Measurements from ENCODE around the gene NXPH1. TPM values are rescaled to one million over a fixed set of nuclear protein-coding genes. Genes with fewer than 3 reads are reported as not detected.
A peak's percentile ranks its signal among the peaks of the same experiment; 100 is the strongest.

NXPH1 gene
- polyA plus RNA-seq, 1 donor from 2014 or later, result 15.9 TPM

DNA sequence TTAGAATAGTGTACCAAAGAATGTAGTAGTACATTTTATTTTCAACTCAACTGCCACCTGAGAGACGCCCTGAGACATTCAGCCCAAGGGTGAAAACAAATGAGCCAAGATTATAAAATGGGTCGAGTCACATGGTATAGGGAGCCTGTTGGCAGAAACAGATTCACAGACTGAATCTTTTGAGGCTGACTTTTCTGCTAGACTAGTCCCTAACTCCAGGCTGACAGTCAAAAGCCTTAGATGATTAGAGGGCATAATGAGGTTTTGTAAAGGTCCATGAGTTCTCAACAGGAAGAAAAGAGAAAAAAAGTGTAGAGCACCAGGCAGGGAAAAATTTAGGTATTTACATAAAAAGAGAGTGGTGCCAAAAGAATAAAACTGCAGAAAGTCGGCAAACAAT, 128.0 kb downstream of the NXPH1 start:
- no peak overlapping the region for H2AFZ ChIP-seq (ENCODE audit: low read depth, low read length)
- TF ChIP-seq TAF1 (IDR thresholded peaks at IDR 0.05; ENCODE audit: low read depth), result no peak
- TF ChIP-seq, protein P1, sequence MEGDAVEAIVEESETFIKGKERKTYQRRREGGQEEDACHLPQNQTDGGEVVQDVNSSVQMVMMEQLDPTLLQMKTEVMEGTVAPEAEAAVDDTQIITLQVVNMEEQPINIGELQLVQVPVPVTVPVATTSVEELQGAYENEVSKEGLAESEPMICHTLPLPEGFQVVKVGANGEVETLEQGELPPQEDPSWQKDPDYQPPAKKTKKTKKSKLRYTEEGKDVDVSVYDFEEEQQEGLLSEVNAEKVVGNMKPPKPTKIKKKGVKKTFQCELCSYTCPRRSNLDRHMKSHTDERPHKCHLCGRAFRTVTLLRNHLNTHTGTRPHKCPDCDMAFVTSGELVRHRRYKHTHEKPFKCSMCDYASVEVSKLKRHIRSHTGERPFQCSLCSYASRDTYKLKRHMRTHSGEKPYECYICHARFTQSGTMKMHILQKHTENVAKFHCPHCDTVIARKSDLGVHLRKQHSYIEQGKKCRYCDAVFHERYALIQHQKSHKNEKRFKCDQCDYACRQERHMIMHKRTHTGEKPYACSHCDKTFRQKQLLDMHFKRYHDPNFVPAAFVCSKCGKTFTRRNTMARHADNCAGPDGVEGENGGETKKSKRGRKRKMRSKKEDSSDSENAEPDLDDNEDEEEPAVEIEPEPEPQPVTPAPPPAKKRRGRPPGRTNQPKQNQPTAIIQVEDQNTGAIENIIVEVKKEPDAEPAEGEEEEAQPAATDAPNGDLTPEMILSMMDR (IDR thresholded peaks at IDR 0.05; ENCODE audit: poor library complexity, severe bottlenecking), result no peak
- TF ChIP-seq SMC3 (conservative IDR thresholded peaks at IDR 0.05; ENCODE audit: poor library complexity), result no peak
- TF ChIP-seq EZH2 (IDR thresholded peaks at IDR 0.05; ENCODE audit: borderline replicate concordance, insufficient read depth, low read length, poor library complexity, severe bottlenecking), result no peak
- TF ChIP-seq, protein P2, sequence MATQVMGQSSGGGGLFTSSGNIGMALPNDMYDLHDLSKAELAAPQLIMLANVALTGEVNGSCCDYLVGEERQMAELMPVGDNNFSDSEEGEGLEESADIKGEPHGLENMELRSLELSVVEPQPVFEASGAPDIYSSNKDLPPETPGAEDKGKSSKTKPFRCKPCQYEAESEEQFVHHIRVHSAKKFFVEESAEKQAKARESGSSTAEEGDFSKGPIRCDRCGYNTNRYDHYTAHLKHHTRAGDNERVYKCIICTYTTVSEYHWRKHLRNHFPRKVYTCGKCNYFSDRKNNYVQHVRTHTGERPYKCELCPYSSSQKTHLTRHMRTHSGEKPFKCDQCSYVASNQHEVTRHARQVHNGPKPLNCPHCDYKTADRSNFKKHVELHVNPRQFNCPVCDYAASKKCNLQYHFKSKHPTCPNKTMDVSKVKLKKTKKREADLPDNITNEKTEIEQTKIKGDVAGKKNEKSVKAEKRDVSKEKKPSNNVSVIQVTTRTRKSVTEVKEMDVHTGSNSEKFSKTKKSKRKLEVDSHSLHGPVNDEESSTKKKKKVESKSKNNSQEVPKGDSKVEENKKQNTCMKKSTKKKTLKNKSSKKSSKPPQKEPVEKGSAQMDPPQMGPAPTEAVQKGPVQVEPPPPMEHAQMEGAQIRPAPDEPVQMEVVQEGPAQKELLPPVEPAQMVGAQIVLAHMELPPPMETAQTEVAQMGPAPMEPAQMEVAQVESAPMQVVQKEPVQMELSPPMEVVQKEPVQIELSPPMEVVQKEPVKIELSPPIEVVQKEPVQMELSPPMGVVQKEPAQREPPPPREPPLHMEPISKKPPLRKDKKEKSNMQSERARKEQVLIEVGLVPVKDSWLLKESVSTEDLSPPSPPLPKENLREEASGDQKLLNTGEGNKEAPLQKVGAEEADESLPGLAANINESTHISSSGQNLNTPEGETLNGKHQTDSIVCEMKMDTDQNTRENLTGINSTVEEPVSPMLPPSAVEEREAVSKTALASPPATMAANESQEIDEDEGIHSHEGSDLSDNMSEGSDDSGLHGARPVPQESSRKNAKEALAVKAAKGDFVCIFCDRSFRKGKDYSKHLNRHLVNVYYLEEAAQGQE (IDR thresholded peaks at IDR 0.05; ENCODE audit: borderline replicate concordance), result no peak
- TF ChIP-seq EP300 (conservative IDR thresholded peaks at IDR 0.05; ENCODE audit: poor library complexity, severe bottlenecking), result no peak
- no peak for TF ChIP-seq MXI1 (conservative IDR thresholded peaks at IDR 0.05; ENCODE audit: poor library complexity, severe bottlenecking)
- TF ChIP-seq RAD21 (conservative IDR thresholded peaks at IDR 0.05), result no peak
- TF ChIP-seq POLR2AphosphoS5 (IDR thresholded peaks at IDR 0.05), result no peak
- H3K27me3 ChIP-seq (ENCODE audit: insufficient read depth, low read depth, low read length), result no peaks in the 10 kb centered on the region
- H3K9me2 ChIP-seq (ENCODE audit: insufficient read depth, low read length), result no peaks in the 10 kb centered on the region
- H3K79me2 ChIP-seq (replicated peaks; ENCODE audit: insufficient read depth, low read length), result no peaks in the 10 kb centered on the region
- H3K27ac ChIP-seq (ENCODE audit: low read length), result no peak overlapping the region
- no peaks in the 10 kb centered on the region for H3K36me3 ChIP-seq (ENCODE audit: insufficient read depth, low read length)
- no peak overlapping the region for H3K9ac ChIP-seq (ENCODE audit: low read length)
- no peak overlapping the region for H3K4me3 ChIP-seq (ENCODE audit: low read length)
- H3F3A ChIP-seq (ENCODE audit: insufficient read depth, low read length, poor library complexity, severe bottlenecking), result no peaks in the 10 kb centered on the region
- no peaks in the 10 kb centered on the region for H4K20me1 ChIP-seq (ENCODE audit: insufficient read depth)
- no peaks in the 10 kb centered on the region for H3K9me3 ChIP-seq (ENCODE audit: low read length)
- no peak overlapping the region for H3K4me2 ChIP-seq (ENCODE audit: low read length)

DNA sequence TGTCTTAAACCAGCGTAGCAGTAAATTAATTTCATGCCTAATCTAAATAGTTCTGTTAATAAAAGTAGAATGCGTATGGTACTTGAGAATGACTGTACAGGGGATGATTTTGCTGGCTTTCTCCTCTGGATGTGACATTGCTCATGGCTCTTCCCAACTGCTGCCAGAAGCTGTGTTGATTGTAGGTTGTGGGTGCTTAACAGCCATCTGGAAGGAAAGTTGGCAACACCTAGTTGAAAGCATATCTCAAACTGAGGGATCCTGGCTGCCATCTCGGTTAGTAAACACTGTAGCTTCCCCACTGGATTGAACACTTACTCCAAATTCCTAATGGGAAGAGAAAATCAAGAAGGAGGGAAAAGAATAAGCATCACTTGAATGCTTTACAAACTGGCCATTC, 130.9 kb downstream of the NXPH1 start:
- H3K9me2 ChIP-seq (ENCODE audit: insufficient read depth, low read length), result no peaks in the 10 kb centered on the region
- H3K27ac ChIP-seq (ENCODE audit: low read length), result no peak overlapping the region
- H3K4me2 ChIP-seq (ENCODE audit: low read length), result no peak overlapping the region
- no peaks in the 10 kb centered on the region for H3K27me3 ChIP-seq (ENCODE audit: insufficient read depth, low read depth, low read length)
- H3K9me3 ChIP-seq (ENCODE audit: low read length), result no peaks in the 10 kb centered on the region
- H3K36me3 ChIP-seq (ENCODE audit: insufficient read depth, low read length), result no peaks in the 10 kb centered on the region
- H3K4me3 ChIP-seq (ENCODE audit: low read length), result no peak overlapping the region
- no peaks in the 10 kb centered on the region for H3F3A ChIP-seq (ENCODE audit: insufficient read depth, low read length, poor library complexity, severe bottlenecking)
- TF ChIP-seq EP300 (conservative IDR thresholded peaks at IDR 0.05; ENCODE audit: poor library complexity, severe bottlenecking), result no peak
- TF ChIP-seq, protein P2 (IDR thresholded peaks at IDR 0.05; ENCODE audit: borderline replicate concordance), result peak; percentile 27
- H3K9ac ChIP-seq (ENCODE audit: low read length), result no peak overlapping the region
- no peak overlapping the region for H2AFZ ChIP-seq (ENCODE audit: low read depth, low read length)
- H3K79me2 ChIP-seq (replicated peaks; ENCODE audit: insufficient read depth, low read length), result no peaks in the 10 kb centered on the region
- no peaks in the 10 kb centered on the region for H4K20me1 ChIP-seq (ENCODE audit: insufficient read depth)

All from neural cell (in vitro differentiated cells).